Measurements from ENCODE around the gene ZNF256. TPM values are rescaled to one million over a fixed set of nuclear protein-coding genes. Genes with fewer than 3 reads are reported as not detected.

Gene ZNF256
- total and polyA plus RNA-seq, 2 of the 13 experiments (the other 11 are each of a cell fraction or from before 2014, with no cell fraction given) = 3.8 to 6.0 TPM

DNA sequence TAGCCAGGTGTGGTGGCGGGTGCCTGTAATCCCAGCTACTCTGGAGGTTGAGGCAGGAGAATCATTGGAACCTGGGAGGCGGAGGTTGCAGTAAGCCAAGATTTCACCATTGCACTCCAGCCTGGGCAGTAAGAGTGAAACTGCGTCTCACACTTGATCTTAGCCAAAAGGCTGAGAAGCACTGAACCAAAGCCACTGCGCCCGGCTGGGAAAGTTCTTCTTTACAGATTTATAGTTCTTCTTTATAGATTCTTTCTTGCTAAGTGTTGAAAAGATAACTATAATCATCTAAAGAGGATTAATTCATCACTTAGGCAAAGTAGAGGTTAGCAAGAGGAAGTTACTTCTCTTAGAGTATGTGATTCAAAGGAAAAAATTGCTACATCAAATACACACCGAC, 42.2 kb downstream of the ZNF256 start (continued):
- no peak for TF ChIP-seq ZMAT3 (CRISPR knock-in tag; conservative IDR thresholded peaks at IDR 0.05)

GRCh38 chr19:57903618-57904184, 43.8 kb downstream of the ZNF256 start:
- TF ChIP-seq HNF4G (IDR thresholded peaks at IDR 0.05; ENCODE audit: borderline replicate concordance, low read depth, low read length) (0 out of 2 replicates have a peak, but pooled peaks have one; percentile 5), HNF4G (CRISPR knock-in tag; IDR thresholded peaks at IDR 0.05; ENCODE audit: borderline replicate concordance, low read depth) (no peak), ZNF7 (CRISPR knock-in tag; IDR thresholded peaks at IDR 0.05) (no peak)
- intact Hi-C loops (cut with micrococcal nuclease; ENCODE audit: unreplicated experiment) = loop anchor here (5.0 kb wide), 1 partner anchor 436 kb away; no protein-coding TSS in a partner anchor
- peak overlapping the region; percentile 10; the same call in 1 of the 2 replicates for H3K9ac ChIP-seq (ENCODE audit: insufficient read depth, low read depth, low read length)
- CTCF ChIA-PET (ENCODE audit: low intra/inter-chr PET ratio, low total read pairs) = interaction anchor here (0.7 kb wide), 1 partner anchor 165 kb away, joined by 3 read pairs; no protein-coding TSS in a partner anchor
- DNase-seq (ENCODE audit: low spot score) = no peak
- in situ Hi-C loops (cut with HindIII; ENCODE audit: extremely low pct_ligation_motif_present, low pct_unique_long_range_greater_than_20kb) = no loop called here
- peak overlapping the region; percentile 16; the same call in 1 of the 2 replicates for H3K4me2 ChIP-seq (ENCODE audit: low read depth, low read length)
- no peak overlapping the region for H3K4me3 ChIP-seq (replicated peaks in 1 of 3; ENCODE audit: insufficient read depth in 1 of 3, low read depth in 2 of 3, low read length in 3 of 3)
- H3K27me3 ChIP-seq (ENCODE audit: control insufficient read depth in 1 of 2, insufficient read depth in 2 of 2, low read length in 2 of 2) = no peaks in the 10 kb centered on the region
- H4K20me1 ChIP-seq (ENCODE audit: insufficient read depth, low read length) = no peaks in the 10 kb centered on the region
- POLR2A ChIA-PET = no interaction called here
- no TSS peak for BruUV-seq (replicated peaks)
- no peak overlapping the region for H3K27ac ChIP-seq (ENCODE audit: extremely low read length, insufficient read depth, low read length)
- ATAC-seq = peak; percentile 35; the same call in 1 of the 3 replicates
- no peak for FAIRE-seq
- H3K4me1 ChIP-seq (ENCODE audit: insufficient read depth, low read length) = peaks cover 12% of the 10 kb centered on the region
- H3K79me2 ChIP-seq (ENCODE audit: insufficient read depth, low read length) = no peaks in the 10 kb centered on the region
- no peaks in the 10 kb centered on the region for H3K9me3 ChIP-seq (ENCODE audit: low read length)
- no peak overlapping the region for H2AFZ ChIP-seq (ENCODE audit: low read length)
- WGBS (ENCODE audit: low lambda C conversion rate) = 66% methylated on average over 6 of the region's 7 CpGs
- peaks cover 2 to 11% of the 10 kb centered on the region in 2 experiments; a peak in 3 of 5 replicates for H3K36me3 ChIP-seq (replicated peaks in 1 of 2; ENCODE audit: control insufficient read depth in 1 of 2, insufficient read depth in 2 of 2, low read length in 2 of 2)

DNA sequence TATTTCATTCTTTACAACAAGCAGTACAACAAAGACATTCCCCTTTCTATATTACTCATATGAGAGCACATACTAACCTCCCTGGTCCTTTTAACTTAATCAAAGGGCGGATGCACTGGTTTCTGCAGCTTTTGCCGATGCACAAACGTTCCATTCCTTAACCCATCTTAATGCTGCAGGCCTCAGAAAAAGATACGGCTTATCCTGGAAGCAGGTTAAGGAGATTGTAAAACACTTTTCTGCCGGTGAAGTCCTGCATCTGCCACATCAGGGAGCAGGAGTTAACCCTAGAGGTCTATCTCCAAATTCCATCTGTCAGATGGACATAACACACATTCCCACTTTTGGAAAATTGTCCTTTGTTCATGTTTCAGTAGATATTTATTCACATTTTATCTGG, 47.2 kb downstream of the ZNF256 start:
- Histone ChIP-seq H3K4me1 (ENCODE audit: insufficient read depth, low read length) (peaks cover 12% of the 10 kb centered on the region), H4K20me1 (ENCODE audit: insufficient read depth, low read length) (no peaks in the 10 kb centered on the region), H3K79me2 (ENCODE audit: insufficient read depth, low read length) (no peaks in the 10 kb centered on the region), H3K9ac (ENCODE audit: insufficient read depth, low read depth, low read length) (no peak overlapping the region), H3K27ac (ENCODE audit: extremely low read length, insufficient read depth, low read length) (no peak overlapping the region), H2AFZ (ENCODE audit: low read length) (no peak overlapping the region), H3K4me2 (ENCODE audit: low read depth, low read length) (no peak overlapping the region), H3K9me3 (ENCODE audit: low read length) (no peaks in the 10 kb centered on the region), H3K4me3 (replicated peaks in 1 of 3; ENCODE audit: insufficient read depth in 1 of 3, low read depth in 2 of 3, low read length in 3 of 3) (no peak overlapping the region), H3K36me3 (replicated peaks in 1 of 2; ENCODE audit: control insufficient read depth in 1 of 2, insufficient read depth in 2 of 2, low read length in 2 of 2) (no peaks in the 10 kb centered on the region), H3K27me3 (ENCODE audit: control insufficient read depth in 1 of 2, insufficient read depth in 2 of 2, low read length in 2 of 2) (no peaks in the 10 kb centered on the region)
- TF ChIP-seq CREB1 (IDR thresholded peaks at IDR 0.05) = no peak
- no peak for TF ChIP-seq CREB1 (CRISPR knock-in tag; IDR thresholded peaks at IDR 0.05)
- no peak for TF ChIP-seq ZNF292 (CRISPR knock-in tag; IDR thresholded peaks at IDR 0.05; ENCODE audit: borderline replicate concordance, low read depth)
- TF ChIP-seq MEF2D (CRISPR knock-in tag; IDR thresholded peaks at IDR 0.05) = no peak
- TF ChIP-seq ZNF281 (CRISPR knock-in tag; IDR thresholded peaks at IDR 0.05; ENCODE audit: borderline replicate concordance) = no peak
- no peak for TF ChIP-seq ETV6 (CRISPR knock-in tag; conservative IDR thresholded peaks at IDR 0.05)
- TF ChIP-seq NFE2 (CRISPR knock-in tag; IDR thresholded peaks at IDR 0.05) = no peak
- TF ChIP-seq, protein P1, sequence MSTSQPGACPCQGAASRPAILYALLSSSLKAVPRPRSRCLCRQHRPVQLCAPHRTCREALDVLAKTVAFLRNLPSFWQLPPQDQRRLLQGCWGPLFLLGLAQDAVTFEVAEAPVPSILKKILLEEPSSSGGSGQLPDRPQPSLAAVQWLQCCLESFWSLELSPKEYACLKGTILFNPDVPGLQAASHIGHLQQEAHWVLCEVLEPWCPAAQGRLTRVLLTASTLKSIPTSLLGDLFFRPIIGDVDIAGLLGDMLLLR (CRISPR knock-in tag; IDR thresholded peaks at IDR 0.05) = no peak
- no peak for TF ChIP-seq ZNF607 (CRISPR knock-in tag; IDR thresholded peaks at IDR 0.05; ENCODE audit: borderline replicate concordance)
- DNase-seq (ENCODE audit: low spot score) (no peak), ATAC-seq (no peak), FAIRE-seq (no peak)
- 86% methylated on average over 5 of the region's 5 CpGs for WGBS (ENCODE audit: low lambda C conversion rate)
- ChIA-PET POLR2A (no interaction called here), CTCF (ENCODE audit: low intra/inter-chr PET ratio, low total read pairs) (no interaction called here)
- intact Hi-C loops (cut with micrococcal nuclease; ENCODE audit: unreplicated experiment) = loop anchor here (5.0 kb wide), 1 partner anchor 433 kb away; no protein-coding TSS in a partner anchor
- in situ Hi-C loops (cut with HindIII; ENCODE audit: extremely low pct_ligation_motif_present, low pct_unique_long_range_greater_than_20kb) = no loop called here
- BruUV-seq (replicated peaks) = no TSS peak

All from HepG2 (cell line).